Body of pancreas (tissue), 4 donors: ENCODE results near the gene BCL7A.

Experiments used
- POLR2A ChIP-seq, 3 donors: fragments of 450-650 bp; IDR thresholded peaks; one replicate each; pipeline ENCODE4 v1.6.1; 2016; ENCODE audit warnings: antibody characterized with exemption in 3 of 3, mild to moderate bottlenecking in 2 of 3
- TF ChIP-seq, protein P1 (sequence below), 7 experiments: fragments of 450-650 bp in 4 of 7; fragments of 200-600 bp in 3 of 7; sonication (generic) in 3 of 7; IDR thresholded peaks; one replicate each; pipeline ENCODE4 v1.5.1; 2016 to 2019; ENCODE audit warnings: antibody characterized with exemption in 7 of 7

GRCh38 chr12:121990114-121990647 lies 31.5 kb upstream of the BCL7A start:
- TF ChIP-seq, protein P1, sequence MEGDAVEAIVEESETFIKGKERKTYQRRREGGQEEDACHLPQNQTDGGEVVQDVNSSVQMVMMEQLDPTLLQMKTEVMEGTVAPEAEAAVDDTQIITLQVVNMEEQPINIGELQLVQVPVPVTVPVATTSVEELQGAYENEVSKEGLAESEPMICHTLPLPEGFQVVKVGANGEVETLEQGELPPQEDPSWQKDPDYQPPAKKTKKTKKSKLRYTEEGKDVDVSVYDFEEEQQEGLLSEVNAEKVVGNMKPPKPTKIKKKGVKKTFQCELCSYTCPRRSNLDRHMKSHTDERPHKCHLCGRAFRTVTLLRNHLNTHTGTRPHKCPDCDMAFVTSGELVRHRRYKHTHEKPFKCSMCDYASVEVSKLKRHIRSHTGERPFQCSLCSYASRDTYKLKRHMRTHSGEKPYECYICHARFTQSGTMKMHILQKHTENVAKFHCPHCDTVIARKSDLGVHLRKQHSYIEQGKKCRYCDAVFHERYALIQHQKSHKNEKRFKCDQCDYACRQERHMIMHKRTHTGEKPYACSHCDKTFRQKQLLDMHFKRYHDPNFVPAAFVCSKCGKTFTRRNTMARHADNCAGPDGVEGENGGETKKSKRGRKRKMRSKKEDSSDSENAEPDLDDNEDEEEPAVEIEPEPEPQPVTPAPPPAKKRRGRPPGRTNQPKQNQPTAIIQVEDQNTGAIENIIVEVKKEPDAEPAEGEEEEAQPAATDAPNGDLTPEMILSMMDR (IDR thresholded peaks at IDR 0.05) = no peak
- no peak for TF ChIP-seq POLR2A (IDR thresholded peaks at IDR 0.05)
